Adipocyte (in vitro differentiated cells): ENCODE results near the gene GDF3.
"Not testable (repeated sequence)": the region's sequence is repeated elsewhere in the genome, so short reads cannot be mapped to it uniquely, and the experiment has no call there.

Source experiments
- DNase-seq: peaks from one replicate; pipeline ENCODE4 v3.0.0-alpha.2; 2015; ENCODE audit warnings: low read depth
- H3K27me3 ChIP-seq: replicated peaks from 2 replicates; pipeline ENCODE4 v1.7.0; 2013; ENCODE audit warnings: mild to moderate bottlenecking, low read length, moderate library complexity; ENCODE audit not compliant: control insufficient read depth, insufficient read depth
- H3K36me3 ChIP-seq: 2 replicates; pipeline ENCODE4 v1.7.0; 2013; ENCODE audit warnings: low read length, mild to moderate bottlenecking, moderate library complexity; ENCODE audit not compliant: control insufficient read depth, insufficient read depth, severe bottlenecking
- H3K4me1 ChIP-seq: 2 replicates; pipeline ENCODE4 v1.7.0; 2013; ENCODE audit warnings: mild to moderate bottlenecking, low read length, moderate library complexity; ENCODE audit not compliant: control insufficient read depth, insufficient read depth
- H3K4me3 ChIP-seq: 2 replicates; pipeline ENCODE4 v1.7.0; 2013; ENCODE audit warnings: mild to moderate bottlenecking, low read length, moderate library complexity
- H3K9ac ChIP-seq: 2 replicates; pipeline ENCODE4 v1.7.0; 2013; ENCODE audit warnings: mild to moderate bottlenecking, low read length, moderate library complexity
- H3K9me3 ChIP-seq: 2 replicates; pipeline ENCODE4 v1.7.0; 2013; ENCODE audit warnings: mild to moderate bottlenecking, low read length, moderate library complexity; ENCODE audit not compliant: control insufficient read depth

GDF3 gene

GRCh38 chr12:7705846-7706245, 10.3 kb upstream of the GDF3 start:
- no peaks in the 10 kb centered on the region for H3K36me3 ChIP-seq
- no peaks in the 10 kb centered on the region for H3K4me1 ChIP-seq
- no peak overlapping the region for H3K9ac ChIP-seq
- no peaks in the 10 kb centered on the region for H3K9me3 ChIP-seq
- H3K4me3 ChIP-seq: no peak overlapping the region
- H3K27me3 ChIP-seq: peaks cover 5% of the 10 kb centered on the region
- DNase-seq: no peak

GRCh38 chr12:7695237-7695560, 376 bp downstream of the GDF3 start:
- H3K36me3 ChIP-seq: no peaks in the 10 kb centered on the region
- H3K4me3 ChIP-seq: peak overlapping the region; percentile 15
- H3K9ac ChIP-seq: no peak overlapping the region
- no peaks in the 10 kb centered on the region for H3K27me3 ChIP-seq
- H3K9me3 ChIP-seq: no peaks in the 10 kb centered on the region
- DNase-seq: no peak
- H3K4me1 ChIP-seq: peaks cover 7% of the 10 kb centered on the region

GRCh38 chr12:7694556-7695236, 879 bp downstream of the GDF3 start:
- Histone ChIP-seq H3K9me3 (no peaks in the 10 kb centered on the region), H3K4me3 (no peak overlapping the region)
- DNase-seq: no peak

GRCh38 chr12:7693793-7694192, 1.8 kb downstream of the GDF3 start:
- H3K27me3 ChIP-seq: no peaks in the 10 kb centered on the region
- H3K9ac ChIP-seq: no peak overlapping the region
- no peaks in the 10 kb centered on the region for H3K36me3 ChIP-seq
- H3K9me3 ChIP-seq: no peaks in the 10 kb centered on the region
- no peak for DNase-seq
- peaks cover 7% of the 10 kb centered on the region for H3K4me1 ChIP-seq
- H3K4me3 ChIP-seq: no peak overlapping the region

More at GRCh38 chr12:7694556-7695236, 879 bp downstream of the GDF3 start:
- H3K4me1 ChIP-seq: peaks cover 7% of the 10 kb centered on the region
- no peak overlapping the region for H3K9ac ChIP-seq
- no peaks in the 10 kb centered on the region for H3K36me3 ChIP-seq
- H3K27me3 ChIP-seq: no peaks in the 10 kb centered on the region

- Histone ChIP-seq H3K4me3 (no peak overlapping the region), H3K9me3 (no peaks in the 10 kb centered on the region), H3K27me3 (no peaks in the 10 kb centered on the region), H3K36me3 (no peaks in the 10 kb centered on the region), H3K9ac (no peak overlapping the region), H3K4me1 (peaks cover 17% of the 10 kb centered on the region)
- no peak for DNase-seq
These were observed 14.0 kb downstream of the GDF3 start for GRCh38 chr12:7681535-7681934.

- peaks cover 4% of the 10 kb centered on the region for H3K27me3 ChIP-seq
- no peak overlapping the region for H3K9ac ChIP-seq
- H3K4me1 ChIP-seq: peaks cover 17% of the 10 kb centered on the region
- H3K9me3 ChIP-seq: no peaks in the 10 kb centered on the region
- H3K4me3 ChIP-seq: no peak overlapping the region
- DNase-seq: no peak
- H3K36me3 ChIP-seq: no peaks in the 10 kb centered on the region
These were observed 16.1 kb downstream of the GDF3 start for GRCh38 chr12:7679251-7680045.

GRCh38 chr12:7678744-7679143, 16.8 kb downstream of the GDF3 start:
- no peak for DNase-seq
- Histone ChIP-seq H3K27me3 (peaks cover 4% of the 10 kb centered on the region), H3K9me3 (no peaks in the 10 kb centered on the region), H3K4me1 (peaks cover 17% of the 10 kb centered on the region), H3K9ac (peak overlapping the region; percentile 54), H3K36me3 (no peaks in the 10 kb centered on the region), H3K4me3 (no peak overlapping the region)

- H3K9ac ChIP-seq, H3K27me3 ChIP-seq, H3K36me3 ChIP-seq, H3K4me3 ChIP-seq, H3K9me3 ChIP-seq: not testable (repeated sequence)
- DNase-seq: peak; percentile 73
- peaks cover 17% of the 10 kb centered on the region for H3K4me1 ChIP-seq
These were observed 18.1 kb downstream of the GDF3 start for GRCh38 chr12:7677432-7677888.

- H3K9ac ChIP-seq, DNase-seq, H3K9me3 ChIP-seq, H3K4me3 ChIP-seq, H3K36me3 ChIP-seq, H3K27me3 ChIP-seq: not testable (repeated sequence)
- H3K4me1 ChIP-seq: peaks cover 17% of the 10 kb centered on the region
These were observed 20.1 kb downstream of the GDF3 start for GRCh38 chr12:7675455-7675854.

- Histone ChIP-seq H3K9ac (no peak overlapping the region), H3K4me3 (no peak overlapping the region), H3K27me3 (no peaks in the 10 kb centered on the region), H3K36me3 (no peaks in the 10 kb centered on the region), H3K9me3 (no peaks in the 10 kb centered on the region), H3K4me1 (no peaks in the 10 kb centered on the region)
- no peak for DNase-seq
These were observed 27.4 kb downstream of the GDF3 start for GRCh38 chr12:7668171-7668570.

- Histone ChIP-seq H3K36me3 (no peaks in the 10 kb centered on the region), H3K9me3 (no peaks in the 10 kb centered on the region), H3K27me3 (peaks cover 4% of the 10 kb centered on the region), H3K4me1 (no peaks in the 10 kb centered on the region), H3K9ac (no peak overlapping the region), H3K4me3 (no peak overlapping the region)
- no peak for DNase-seq
These were observed 28.4 kb downstream of the GDF3 start for GRCh38 chr12:7667125-7667524.
